Endothelial cell of hepatic sinusoid (primary cell): ENCODE measurements around the gene CAMSAP1.
"Not testable (repeated sequence)": the region's sequence is repeated elsewhere in the genome, so short reads cannot be mapped to it uniquely, and the experiment has no call there.

Experiments used
- in situ Hi-C: cut with HindIII; loops from 2 replicates; pipeline ENCODE4 v1.10.0; 2017; ENCODE audit warnings: low sequenced_read_pairs

CAMSAP1 gene

GRCh38 chr9:135943604-135944003, 36.3 kb upstream of the CAMSAP1 start:
- in situ Hi-C loops = not testable (repeated sequence)

DNA sequence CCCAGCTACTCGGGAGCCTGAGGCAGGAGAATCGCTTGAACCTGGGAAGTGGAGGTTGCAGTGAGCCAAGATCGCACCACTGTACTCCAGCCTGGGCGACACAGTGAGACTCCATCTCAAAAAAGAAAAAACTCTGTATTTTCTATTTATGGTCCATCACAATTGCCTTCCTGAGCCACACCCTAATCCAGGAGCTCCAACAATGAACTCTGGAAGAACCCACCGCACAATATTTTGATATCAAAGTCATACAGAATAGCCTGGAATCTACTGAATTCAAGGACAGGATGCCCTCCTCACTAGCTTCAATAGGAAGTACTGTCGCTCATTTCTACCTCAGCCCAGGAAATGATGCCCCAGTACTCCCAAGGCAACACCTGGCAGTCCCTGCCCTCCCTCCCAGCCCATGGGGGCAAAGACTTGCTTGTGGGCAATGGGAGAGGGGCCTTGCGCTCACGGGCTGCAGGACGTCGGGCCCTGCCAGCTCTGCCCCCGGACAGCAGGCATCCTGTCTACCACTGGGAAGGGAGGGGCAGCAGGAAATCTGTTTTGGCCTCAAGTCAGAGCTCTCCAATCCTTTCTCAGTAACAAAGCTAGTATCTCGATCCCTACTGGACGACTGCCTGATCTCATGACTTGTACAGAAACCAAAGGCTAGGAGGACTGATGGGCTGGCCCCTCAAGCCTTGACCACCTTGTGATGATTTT, 34.1 kb upstream of the CAMSAP1 start:
- in situ Hi-C loops = no loop called here

DNA sequence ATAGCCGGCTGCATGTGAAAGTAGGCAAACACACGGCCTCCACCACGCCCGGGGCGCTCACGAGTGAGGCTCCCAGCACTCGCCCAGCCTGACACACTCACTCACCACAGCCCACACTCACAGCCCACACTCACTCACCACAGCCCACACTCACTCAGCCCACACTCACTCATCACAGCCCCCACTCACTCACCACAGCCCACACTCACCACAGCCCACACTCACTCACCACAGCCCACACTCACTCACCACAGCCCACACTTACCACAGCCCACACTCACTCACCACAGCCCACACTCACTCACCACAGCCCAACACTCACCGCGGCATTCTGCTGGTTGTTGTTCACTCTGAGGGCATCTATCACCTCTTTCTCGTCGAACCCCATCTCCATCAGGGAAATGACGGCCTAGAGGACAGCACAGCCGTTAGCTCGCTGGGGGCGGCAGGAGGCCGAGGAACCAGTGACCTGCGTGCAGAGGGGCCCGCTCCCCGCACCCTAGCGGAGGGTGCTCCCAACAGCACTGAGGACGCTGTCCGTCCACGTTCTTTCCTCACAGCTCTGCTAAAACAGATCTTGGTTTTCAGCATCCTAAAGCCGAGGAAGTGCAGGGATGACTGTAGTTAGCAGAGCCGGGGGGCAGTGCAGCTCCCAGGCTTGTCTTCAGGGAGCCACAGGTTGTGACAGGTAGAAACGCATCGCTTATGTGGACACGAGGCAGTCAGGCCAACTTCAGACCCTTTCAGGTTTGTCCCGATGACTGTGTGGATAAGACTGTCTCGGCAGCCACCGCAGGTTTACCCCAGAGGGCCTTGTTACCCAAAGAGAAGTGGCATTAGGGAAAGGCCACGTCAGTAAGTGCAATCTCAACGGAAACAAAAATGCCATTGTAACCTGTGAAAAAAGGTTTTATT, 32.3 kb upstream of the CAMSAP1 start:
- in situ Hi-C loops = no loop called here

- in situ Hi-C loops = no loop called here
These were observed 30.5 kb upstream of the CAMSAP1 start for GRCh38 chr9:135937521-135938489.

GRCh38 chr9:135933114-135933513, 25.8 kb upstream of the CAMSAP1 start:
- in situ Hi-C loops = no loop called here

- in situ Hi-C loops = no loop called here
These were observed 25.3 kb upstream of the CAMSAP1 start for GRCh38 chr9:135932656-135933055.

GRCh38 chr9:135931349-135931820, 24.0 kb upstream of the CAMSAP1 start:
- in situ Hi-C loops = no loop called here

- in situ Hi-C loops = no loop called here
These were observed 23.4 kb upstream of the CAMSAP1 start for GRCh38 chr9:135930446-135931345.

DNA sequence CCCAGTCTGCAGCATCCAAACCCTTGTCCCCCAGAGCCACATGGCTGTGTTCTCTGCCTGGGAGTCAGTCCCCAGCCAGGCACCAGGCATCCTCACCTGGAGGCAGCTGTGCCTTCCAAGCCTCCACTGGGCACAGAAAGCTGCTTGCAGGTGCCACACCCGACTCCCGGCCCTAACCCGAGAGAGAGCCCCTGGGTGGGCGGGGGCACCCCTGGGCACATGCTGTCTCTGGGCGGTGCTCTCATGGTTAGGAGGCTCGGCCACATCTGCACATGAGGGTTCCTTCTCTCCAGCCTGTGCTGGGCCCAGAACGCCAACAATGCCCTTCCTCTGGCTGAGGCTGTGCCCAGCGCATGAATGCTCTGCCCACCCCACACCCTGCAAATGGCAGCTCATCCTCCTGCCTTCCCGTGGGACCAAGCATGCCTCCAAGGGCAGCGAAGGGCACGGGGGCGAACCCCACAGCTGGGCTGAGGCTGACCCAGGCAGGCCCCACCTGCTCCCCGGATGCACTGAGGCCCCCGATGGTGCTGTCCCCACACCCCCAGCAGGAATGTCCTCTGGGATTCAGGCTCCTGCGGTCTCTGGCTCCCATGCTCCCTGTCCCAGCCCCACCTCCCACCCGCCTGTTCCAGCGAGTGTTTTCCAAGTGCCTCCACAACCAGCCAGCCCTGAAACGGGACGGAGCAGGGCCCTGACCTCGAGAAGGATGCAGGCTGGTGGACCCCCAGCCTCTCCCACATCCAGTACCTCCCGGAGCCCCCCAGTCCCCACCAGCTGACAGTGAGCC, 22.5 kb upstream of the CAMSAP1 start:
- in situ Hi-C loops = no loop called here

- in situ Hi-C loops = no loop called here
These were observed 21.6 kb upstream of the CAMSAP1 start for GRCh38 chr9:135928731-135929655.

- in situ Hi-C loops = no loop called here
These were observed 20.9 kb upstream of the CAMSAP1 start for GRCh38 chr9:135928074-135928730.

DNA sequence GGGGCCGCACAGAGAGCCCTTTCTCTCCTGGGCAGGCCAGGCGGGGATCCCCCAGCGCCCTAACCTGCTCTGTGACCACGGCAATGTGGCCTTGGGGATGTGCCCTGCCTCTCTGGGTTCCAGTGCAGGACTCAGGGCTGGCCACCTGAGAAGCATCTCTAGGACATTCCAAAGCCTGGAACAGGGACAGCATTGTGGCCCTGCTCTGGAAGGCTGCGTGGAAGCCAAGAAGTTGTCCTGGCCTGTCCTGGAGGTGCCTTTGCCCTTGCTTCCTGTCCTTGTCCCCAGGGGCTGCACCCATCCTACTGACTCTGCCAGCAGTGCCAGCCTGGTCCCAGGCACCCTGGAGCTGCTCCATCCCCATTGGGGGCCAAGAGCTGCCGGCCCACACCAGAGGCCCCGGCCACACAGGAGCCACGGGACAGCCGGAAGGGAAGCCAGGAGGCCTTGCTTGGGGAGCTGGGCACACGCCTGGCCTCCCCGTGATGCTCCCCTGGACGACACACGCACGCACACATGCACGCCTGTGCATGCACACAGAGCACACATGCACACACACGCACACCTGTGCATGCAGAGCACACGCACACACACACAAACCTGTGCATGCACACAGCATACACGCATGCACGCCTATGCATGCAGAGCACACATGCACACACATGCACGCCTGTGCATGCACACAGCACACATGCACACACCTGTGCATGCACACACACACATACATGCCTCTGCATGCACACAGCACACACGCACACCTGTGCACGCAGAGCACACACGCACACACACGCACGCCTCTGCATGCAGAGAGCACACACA, 20.1 kb upstream of the CAMSAP1 start:
- in situ Hi-C loops = no loop called here

DNA sequence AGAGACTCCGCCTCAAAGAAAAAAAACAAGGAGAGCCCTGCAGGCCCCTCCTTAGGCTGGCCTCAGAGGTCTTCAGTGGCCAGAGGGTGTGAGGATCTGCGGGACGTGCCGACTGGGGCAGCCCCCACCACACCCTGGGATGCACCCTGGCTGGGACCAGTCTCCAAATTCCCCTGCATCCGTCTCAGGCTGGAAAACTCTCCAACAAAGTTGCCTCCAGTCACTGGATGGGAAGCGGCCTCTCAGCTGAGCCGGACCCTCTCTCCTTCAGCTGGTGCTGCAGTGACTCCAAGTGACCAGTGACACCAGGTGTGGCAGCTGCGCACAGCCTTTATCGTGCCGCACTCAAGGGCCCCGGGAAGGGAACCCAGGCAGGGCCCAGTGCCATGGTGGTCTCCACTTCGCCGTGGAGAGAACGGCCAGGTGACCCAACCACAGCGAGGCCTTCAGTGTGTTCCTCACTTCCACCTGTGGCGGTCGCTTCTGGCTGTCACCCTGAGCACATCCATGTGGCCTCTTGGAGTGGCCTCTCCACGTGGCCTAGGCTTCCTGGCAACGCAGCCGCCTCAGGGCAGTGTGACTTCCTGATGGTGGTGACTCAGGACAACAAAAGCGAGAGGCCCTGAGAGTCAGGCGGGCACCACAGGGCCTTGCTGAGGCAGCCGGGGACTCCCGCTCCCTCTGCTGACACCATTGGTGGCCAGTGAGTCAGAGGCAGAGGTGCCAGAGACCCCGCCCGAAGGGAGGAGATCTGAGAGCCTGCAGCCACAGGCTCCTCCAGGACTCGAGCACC, 19.3 kb upstream of the CAMSAP1 start:
- in situ Hi-C loops = no loop called here

DNA sequence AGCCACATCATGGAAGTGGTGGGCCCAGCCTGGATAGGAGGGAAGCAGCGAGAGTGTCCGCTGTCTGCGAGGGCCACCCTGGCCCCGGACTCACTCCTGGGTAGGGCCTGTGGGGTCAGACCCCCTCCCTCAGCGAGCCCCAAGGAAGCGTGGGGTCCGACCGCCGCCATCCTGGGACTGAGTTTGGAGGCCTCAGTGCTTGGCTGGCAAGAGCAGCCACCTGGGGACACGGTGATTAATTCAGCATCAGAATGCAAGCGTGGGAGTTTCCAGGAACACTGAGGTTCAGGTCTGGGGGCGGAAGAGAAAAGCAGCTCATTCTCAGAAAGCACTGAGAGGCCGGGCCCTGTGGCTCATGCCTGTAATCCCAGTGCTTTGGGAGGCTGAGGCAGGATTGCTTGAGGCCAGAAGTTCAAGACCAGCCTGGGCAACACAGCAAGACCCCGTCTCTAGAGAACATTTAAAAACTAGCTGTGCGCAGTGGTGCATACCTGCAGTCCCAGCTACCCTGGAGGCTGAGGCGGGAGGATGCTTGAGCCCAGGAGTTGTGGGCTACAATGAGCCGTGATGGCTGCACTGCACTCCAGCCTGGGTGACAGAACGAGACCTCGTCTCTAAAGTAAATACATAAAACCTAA, 18.3 kb upstream of the CAMSAP1 start:
- in situ Hi-C loops = no loop called here

GRCh38 chr9:135924628-135925338, 17.4 kb upstream of the CAMSAP1 start:
- in situ Hi-C loops = no loop called here
